GM23338 (cell line): Measurements from ENCODE around the gene SERINC5. TPM values are rescaled to one million over a fixed set of nuclear protein-coding genes. Genes with fewer than 3 reads are reported as not detected.
A peak's percentile ranks its signal among the peaks of the same experiment; 100 is the strongest.

ENCODE experiments used
- ATAC-seq: fragments of 200-7000 bp; cut with Tn5 transposase; 3 replicates; pipeline ENCODE4 v1.9.1; 2020
- DNase-seq: peaks from one replicate; pipeline ENCODE4 v3.0.0-alpha.2; 2015; ENCODE audit warnings: low spot score
- H2AFZ ChIP-seq: fragments of 200-600 bp; sonication (generic); 2 replicates; pipeline ENCODE4 v1.8.0; 2016; ENCODE audit warnings: antibody characterized with exemption, mild to moderate bottlenecking, moderate library complexity
- H3F3A ChIP-seq: fragments of 200-600 bp; sonication (generic); replicated peaks from 2 replicates; pipeline ENCODE4 v1.8.0; 2017; ENCODE audit warnings: antibody characterized with exemption, mixed run types, low read depth
- H3K27ac ChIP-seq: fragments of 200-600 bp; sonication (generic); 2 replicates; pipeline ENCODE4 v1.6.1; 2016; ENCODE audit warnings: low read depth
- H3K27me3 ChIP-seq: fragments of 200-600 bp; sonication (generic); 2 replicates; pipeline ENCODE4 v1.8.0; 2016; ENCODE audit warnings: mild to moderate bottlenecking, mixed run types, moderate library complexity; ENCODE audit not compliant: insufficient read depth
- H3K36me3 ChIP-seq: fragments of 200-600 bp; sonication (generic); 2 replicates; pipeline ENCODE4 v1.8.0; 2016; ENCODE audit warnings: mild to moderate bottlenecking; ENCODE audit not compliant: insufficient read depth
- H3K4me1 ChIP-seq: fragments of 200-600 bp; sonication (generic); 2 replicates; pipeline ENCODE4 v1.8.0; 2016; ENCODE audit warnings: mild to moderate bottlenecking, moderate library complexity; ENCODE audit not compliant: insufficient read depth
- H3K4me2 ChIP-seq: fragments of 200-600 bp; sonication (generic); 2 replicates; pipeline ENCODE4 v1.7.1; 2017; ENCODE audit warnings: mixed run types
- H3K4me3 ChIP-seq: fragments of 200-600 bp; sonication (generic); 2 replicates; pipeline ENCODE4 v1.6.1; 2016; ENCODE audit warnings: mixed run types
- H3K79me2 ChIP-seq: fragments of 200-600 bp; sonication (generic); replicated peaks from 2 replicates; pipeline ENCODE4 v1.8.0; 2017; ENCODE audit warnings: mild to moderate bottlenecking; ENCODE audit not compliant: insufficient read depth
- H3K9me2 ChIP-seq: fragments of 200-600 bp; sonication (generic); 2 replicates; pipeline ENCODE4 v1.8.0; 2017; ENCODE audit not compliant: insufficient read depth
- H4K20me1 ChIP-seq: fragments of 200-600 bp; sonication (generic); replicated peaks from 2 replicates; pipeline ENCODE4 v1.8.0; 2017; ENCODE audit warnings: mild to moderate bottlenecking; ENCODE audit not compliant: insufficient read depth
- H3K27ac Mint-ChIP-seq: 2 replicates; pipeline ENCODE4 v1.8.0; 2020; ENCODE audit warnings: inconsistent platforms, mild to moderate bottlenecking, moderate library complexity, mixed read lengths
- H3K27me3 Mint-ChIP-seq: 3 replicates; pipeline ENCODE4 v1.8.0; 2022; ENCODE audit warnings: low read depth, mild to moderate bottlenecking, moderate library complexity, mixed read lengths, inconsistent platforms; ENCODE audit not compliant: insufficient read depth, poor library complexity
- H3K36me3 Mint-ChIP-seq: 3 replicates; pipeline ENCODE4 v1.8.0; 2021; ENCODE audit warnings: low read depth, mild to moderate bottlenecking, inconsistent platforms, moderate library complexity, mixed read lengths
- H3K4me1 Mint-ChIP-seq: 3 replicates; pipeline ENCODE4 v1.8.0; 2020; ENCODE audit warnings: mild to moderate bottlenecking, inconsistent platforms, mixed read lengths
- H3K4me3 Mint-ChIP-seq: 3 replicates; pipeline ENCODE4 v1.8.0; 2021; ENCODE audit warnings: moderate library complexity, mild to moderate bottlenecking, inconsistent platforms, mixed read lengths
- H3K9me3 Mint-ChIP-seq: 3 replicates; pipeline ENCODE4 v1.8.0; 2020; ENCODE audit warnings: moderate library complexity, mild to moderate bottlenecking, inconsistent platforms, mixed read lengths
- NANOG ChIP-seq: IDR thresholded peaks from 2 replicates; pipeline ENCODE4 v1.6.1; 2016; ENCODE audit warnings: antibody characterized with exemption, borderline replicate concordance
- REST ChIP-seq: IDR thresholded peaks from one replicate; pipeline ENCODE4 v1.6.1; 2018; ENCODE audit warnings: antibody characterized with exemption; ENCODE audit not compliant: unreplicated experiment
- polyA plus RNA-seq: library from polyadenylated mRNA; unstranded; fragments of >200 nt; fragmentation: Nextera tagmentation; extraction: Ambion mirVana; gene quantifications from 2 replicates; pipeline ENCODE4 v1.2.1, GENCODE V29; 2016
- total RNA-seq: library from RNA; depleted of rRNA; stranded (reverse); fragments of >200 nt; shearing (Covaris generic); gene quantifications from 2 replicates; pipeline ENCODE4 v1.2.3, GENCODE V29; 2014
- TF ChIP-seq, protein P1 (sequence below): fragments of 250-450 bp; sonication (Bioruptor Pico); IDR thresholded peaks from 2 replicates; pipeline ENCODE4 v1.5.0; 2020; ENCODE audit warnings: mild to moderate bottlenecking, moderate library complexity

SERINC5 gene
- total and polyA plus RNA-seq, 2 experiments from 2014 or later: 34.0 to 107 TPM

DNA sequence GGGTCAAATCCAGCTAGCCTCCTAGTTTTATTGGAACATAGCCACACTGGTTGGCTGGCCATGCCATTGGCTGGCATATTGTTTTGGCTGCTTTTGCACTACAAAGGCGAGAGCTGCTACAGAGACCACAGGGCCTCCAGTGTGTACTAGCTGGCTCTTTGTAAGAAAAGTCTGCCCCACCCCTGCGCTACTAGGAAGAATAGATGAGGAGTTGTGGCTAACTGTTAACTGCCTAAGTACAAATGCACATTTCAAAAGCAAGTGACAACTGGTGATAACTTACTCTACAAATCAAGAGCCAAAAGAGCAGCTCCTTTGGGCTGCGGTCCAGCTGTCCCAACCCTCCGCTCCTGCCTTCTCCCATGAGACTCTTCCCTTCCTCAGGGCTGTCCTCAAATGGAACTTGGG lies 63.9 kb downstream of the SERINC5 start:
- Histone ChIP-seq H3K4me2 (peak overlapping the region; percentile 61), H4K20me1 (peaks cover 12% of the 10 kb centered on the region), H3K27me3 (no peaks in the 10 kb centered on the region), H3K27ac (peak overlapping the region; percentile 82), H3K9me2 (no peaks in the 10 kb centered on the region), H3K36me3 (no peaks in the 10 kb centered on the region), H3K79me2 (peaks cover 100% of the 10 kb centered on the region), H2AFZ (no peak overlapping the region), H3K4me1 (peaks cover 72% of the 10 kb centered on the region), H3F3A (peaks cover 15% of the 10 kb centered on the region), H3K4me3 (peak overlapping the region; percentile 22)
- Mint-ChIP-seq H3K4me1 (peaks cover 71% of the 10 kb centered on the region), H3K4me3 (peak overlapping the region; percentile 23; the same call in 2 of the 3 replicates), H3K27me3 (peaks cover 13% of the 10 kb centered on the region), H3K9me3 (no peaks in the 10 kb centered on the region), H3K27ac (peak overlapping the region; percentile 22), H3K36me3 (peaks cover 8% of the 10 kb centered on the region; the same call in 2 of the 3 replicates)
- TF ChIP-seq NANOG (peak; percentile 72; the same call in 1 of the 2 replicates), REST (no peak)
- peak; percentile 85 for ATAC-seq
- peak; percentile 75 for DNase-seq

GRCh38 chr5:80191397-80191796 lies 64.5 kb downstream of the SERINC5 start:
- DNase-seq: no peak
- peaks cover 74% of the 10 kb centered on the region for H3K4me1 Mint-ChIP-seq
- H3K79me2 ChIP-seq: peaks cover 95% of the 10 kb centered on the region

More at GRCh38 chr5:80191397-80191796, 64.5 kb downstream of the SERINC5 start:
- peaks cover 12% of the 10 kb centered on the region for H4K20me1 ChIP-seq
- no peaks in the 10 kb centered on the region for H3K9me2 ChIP-seq
- Mint-ChIP-seq H3K27me3 (peaks cover 13% of the 10 kb centered on the region), H3K36me3 (peaks cover 7% of the 10 kb centered on the region; the same call in 2 of the 3 replicates), H3K4me3 (no peak overlapping the region), H3K9me3 (no peaks in the 10 kb centered on the region), H3K27ac (no peak overlapping the region; the same call in 1 of the 2 replicates)
- no peaks in the 10 kb centered on the region for H3K27me3 ChIP-seq
- peak overlapping the region; percentile 61; the same call in 1 of the 2 replicates for H3K4me2 ChIP-seq
- peaks cover 78% of the 10 kb centered on the region for H3K4me1 ChIP-seq
- TF ChIP-seq, protein P1, sequence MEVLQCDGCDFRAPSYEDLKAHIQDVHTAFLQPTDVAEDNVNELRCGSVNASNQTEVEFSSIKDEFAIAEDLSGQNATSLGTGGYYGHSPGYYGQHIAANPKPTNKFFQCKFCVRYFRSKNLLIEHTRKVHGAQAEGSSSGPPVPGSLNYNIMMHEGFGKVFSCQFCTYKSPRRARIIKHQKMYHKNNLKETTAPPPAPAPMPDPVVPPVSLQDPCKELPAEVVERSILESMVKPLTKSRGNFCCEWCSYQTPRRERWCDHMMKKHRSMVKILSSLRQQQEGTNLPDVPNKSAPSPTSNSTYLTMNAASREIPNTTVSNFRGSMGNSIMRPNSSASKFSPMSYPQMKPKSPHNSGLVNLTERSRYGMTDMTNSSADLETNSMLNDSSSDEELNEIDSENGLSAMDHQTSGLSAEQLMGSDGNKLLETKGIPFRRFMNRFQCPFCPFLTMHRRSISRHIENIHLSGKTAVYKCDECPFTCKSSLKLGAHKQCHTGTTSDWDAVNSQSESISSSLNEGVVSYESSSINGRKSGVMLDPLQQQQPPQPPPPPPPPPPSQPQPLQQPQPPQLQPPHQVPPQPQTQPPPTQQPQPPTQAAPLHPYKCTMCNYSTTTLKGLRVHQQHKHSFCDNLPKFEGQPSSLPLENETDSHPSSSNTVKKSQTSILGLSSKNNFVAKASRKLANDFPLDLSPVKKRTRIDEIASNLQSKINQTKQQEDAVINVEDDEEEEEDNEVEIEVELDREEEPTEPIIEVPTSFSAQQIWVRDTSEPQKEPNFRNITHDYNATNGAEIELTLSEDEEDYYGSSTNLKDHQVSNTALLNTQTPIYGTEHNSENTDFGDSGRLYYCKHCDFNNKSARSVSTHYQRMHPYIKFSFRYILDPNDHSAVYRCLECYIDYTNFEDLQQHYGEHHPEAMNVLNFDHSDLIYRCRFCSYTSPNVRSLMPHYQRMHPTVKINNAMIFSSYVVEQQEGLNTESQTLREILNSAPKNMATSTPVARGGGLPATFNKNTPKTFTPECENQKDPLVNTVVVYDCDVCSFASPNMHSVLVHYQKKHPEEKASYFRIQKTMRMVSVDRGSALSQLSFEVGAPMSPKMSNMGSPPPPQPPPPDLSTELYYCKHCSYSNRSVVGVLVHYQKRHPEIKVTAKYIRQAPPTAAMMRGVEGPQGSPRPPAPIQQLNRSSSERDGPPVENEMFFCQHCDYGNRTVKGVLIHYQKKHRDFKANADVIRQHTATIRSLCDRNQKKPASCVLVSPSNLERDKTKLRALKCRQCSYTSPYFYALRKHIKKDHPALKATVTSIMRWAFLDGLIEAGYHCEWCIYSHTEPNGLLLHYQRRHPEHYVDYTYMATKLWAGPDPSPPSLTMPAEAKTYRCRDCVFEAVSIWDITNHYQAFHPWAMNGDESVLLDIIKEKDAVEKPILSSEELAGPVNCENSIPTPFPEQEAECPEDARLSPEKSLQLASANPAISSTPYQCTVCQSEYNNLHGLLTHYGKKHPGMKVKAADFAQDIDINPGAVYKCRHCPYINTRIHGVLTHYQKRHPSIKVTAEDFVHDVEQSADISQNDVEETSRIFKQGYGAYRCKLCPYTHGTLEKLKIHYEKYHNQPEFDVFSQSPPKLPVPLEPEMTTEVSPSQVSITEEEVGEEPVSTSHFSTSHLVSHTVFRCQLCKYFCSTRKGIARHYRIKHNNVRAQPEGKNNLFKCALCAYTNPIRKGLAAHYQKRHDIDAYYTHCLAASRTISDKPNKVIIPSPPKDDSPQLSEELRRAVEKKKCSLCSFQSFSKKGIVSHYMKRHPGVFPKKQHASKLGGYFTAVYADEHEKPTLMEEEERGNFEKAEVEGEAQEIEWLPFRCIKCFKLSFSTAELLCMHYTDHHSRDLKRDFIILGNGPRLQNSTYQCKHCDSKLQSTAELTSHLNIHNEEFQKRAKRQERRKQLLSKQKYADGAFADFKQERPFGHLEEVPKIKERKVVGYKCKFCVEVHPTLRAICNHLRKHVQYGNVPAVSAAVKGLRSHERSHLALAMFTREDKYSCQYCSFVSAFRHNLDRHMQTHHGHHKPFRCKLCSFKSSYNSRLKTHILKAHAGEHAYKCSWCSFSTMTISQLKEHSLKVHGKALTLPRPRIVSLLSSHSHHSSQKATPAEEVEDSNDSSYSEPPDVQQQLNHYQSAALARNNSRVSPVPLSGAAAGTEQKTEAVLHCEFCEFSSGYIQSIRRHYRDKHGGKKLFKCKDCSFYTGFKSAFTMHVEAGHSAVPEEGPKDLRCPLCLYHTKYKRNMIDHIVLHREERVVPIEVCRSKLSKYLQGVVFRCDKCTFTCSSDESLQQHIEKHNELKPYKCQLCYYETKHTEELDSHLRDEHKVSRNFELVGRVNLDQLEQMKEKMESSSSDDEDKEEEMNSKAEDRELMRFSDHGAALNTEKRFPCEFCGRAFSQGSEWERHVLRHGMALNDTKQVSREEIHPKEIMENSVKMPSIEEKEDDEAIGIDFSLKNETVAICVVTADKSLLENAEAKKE (CRISPR knock-in tag): no peak
- no peak for ATAC-seq
- peak overlapping the region; percentile 82 for H3K27ac ChIP-seq
- no peak overlapping the region for H2AFZ ChIP-seq
- H3F3A ChIP-seq: peaks cover 18% of the 10 kb centered on the region
- H3K36me3 ChIP-seq: no peaks in the 10 kb centered on the region
- no peak overlapping the region for H3K4me3 ChIP-seq
